ENCODE results near the gene PAK3.

GRCh38 chrX:111165902-111166301, 69.9 kb downstream of the PAK3 start:
- TF ChIP-seq EZH2 (IDR thresholded peaks at IDR 0.05; ENCODE audit: borderline replicate concordance, low read depth, low read length, severe bottlenecking) (no peak), CTCF (IDR thresholded peaks at IDR 0.05; ENCODE audit: extremely low read depth in 1 of 2, insufficient read depth in 1 of 2, low read depth in 1 of 2, low read length in 2 of 2) (no peak), MYC (IDR thresholded peaks at IDR 0.05; ENCODE audit: low read depth, low read length) (no peak), POLR2AphosphoS5 (IDR thresholded peaks at IDR 0.05; ENCODE audit: insufficient read depth, low read depth, low read length) (no peak), POLR2A (IDR thresholded peaks at IDR 0.05; ENCODE audit: low read depth, low read length) (no peak)
- TF ChIP-seq, protein P1, sequence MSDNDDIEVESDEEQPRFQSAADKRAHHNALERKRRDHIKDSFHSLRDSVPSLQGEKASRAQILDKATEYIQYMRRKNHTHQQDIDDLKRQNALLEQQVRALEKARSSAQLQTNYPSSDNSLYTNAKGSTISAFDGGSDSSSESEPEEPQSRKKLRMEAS (IDR thresholded peaks at IDR 0.05; ENCODE audit: insufficient read depth, insufficient read length): no peak
